Retinal pigment epithelial cell (primary cell): ENCODE results near the gene GKN1.
A peak's percentile ranks its signal among the peaks of the same experiment; 100 is the strongest.

Experiments used
- DNase-seq: peaks from one replicate; pipeline ENCODE4 v3.0.0-alpha.2; 2010; ENCODE audit warnings: low read depth
- H3K4me3 ChIP-seq: 2 replicates; pipeline ENCODE4 v1.5.1; 2011; ENCODE audit warnings: mild to moderate bottlenecking, low read length, control low read depth, moderate library complexity
- CTCF ChIP-seq: conservative IDR thresholded peaks from 2 replicates; pipeline ENCODE4 v1.5.1; 2011; ENCODE audit warnings: low read depth, low read length, control low read depth, inconsistent platforms

GKN1 gene

GRCh38 chr2:68974251-68974650 is at the start of gene GKN1:
GKN1 (plus strand) TSS chr2:68974636; CDS start chr2:68974678, 42 bp downstream.
- H3K4me3 ChIP-seq: no peak within 1 kb of the TSS
- no peak for DNase-seq
- TF ChIP-seq CTCF: no peak

DNA sequence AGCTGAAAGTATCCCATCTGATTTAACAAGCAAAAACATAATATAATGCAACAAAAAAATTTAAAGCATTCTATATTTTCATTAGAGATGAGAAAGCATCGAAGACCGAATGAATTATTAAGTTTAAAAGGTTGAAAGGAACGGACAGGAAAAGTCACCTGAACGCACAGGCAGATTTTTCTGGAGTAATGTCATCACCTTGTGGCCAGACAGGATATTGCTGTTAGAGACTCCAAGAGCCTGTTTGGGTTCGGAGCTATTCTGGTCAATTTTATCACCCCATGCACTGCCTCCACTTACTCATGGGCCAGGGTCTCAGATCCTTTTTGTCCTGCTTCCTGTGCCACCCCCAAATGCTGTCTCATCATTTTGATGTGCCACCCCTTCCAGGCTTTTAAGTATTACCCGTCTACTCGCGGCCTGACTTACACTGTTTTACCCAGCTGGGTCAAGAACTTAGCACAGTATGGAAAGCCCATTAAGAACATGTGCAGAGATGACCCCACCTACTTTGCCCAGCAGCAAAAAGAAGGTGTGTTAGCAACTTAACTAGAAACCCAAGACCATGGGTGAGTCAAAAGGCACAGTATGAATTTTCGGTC is 49.0 kb upstream of the GKN1 start:
- no peak for DNase-seq
- H3K4me3 ChIP-seq: no peak overlapping the region
- peak; percentile 97 for TF ChIP-seq CTCF

GRCh38 chr2:68926796-68927195 is 47.6 kb upstream of the GKN1 start:
- no peak for TF ChIP-seq CTCF
- no peak overlapping the region for H3K4me3 ChIP-seq
- no peak for DNase-seq

GRCh38 chr2:68931149-68931711 is 43.2 kb upstream of the GKN1 start:
- no peak for TF ChIP-seq CTCF
- H3K4me3 ChIP-seq: no peak overlapping the region
- no peak for DNase-seq

DNA sequence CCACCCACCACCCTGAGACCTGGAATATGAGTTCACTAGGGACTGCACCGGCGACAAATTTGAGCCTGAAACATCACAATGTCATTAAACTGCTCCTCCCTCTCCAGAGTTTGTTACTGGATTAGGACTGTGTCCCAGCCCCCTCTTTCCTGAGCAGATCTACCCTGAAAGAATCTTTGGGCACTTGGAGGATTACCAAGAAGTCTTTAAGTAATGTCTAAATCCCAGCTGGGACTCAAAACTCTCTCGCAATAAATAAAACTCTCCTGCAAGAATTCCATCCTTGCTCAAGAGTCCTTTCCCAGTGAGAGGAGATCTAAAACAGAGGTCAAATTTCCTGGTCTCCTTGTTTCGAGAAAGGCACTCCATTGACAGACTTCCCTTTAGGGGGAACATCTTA is 42.6 kb upstream of the GKN1 start:
- no peak overlapping the region for H3K4me3 ChIP-seq
- DNase-seq: peak; percentile 20
- TF ChIP-seq CTCF: no peak

DNA sequence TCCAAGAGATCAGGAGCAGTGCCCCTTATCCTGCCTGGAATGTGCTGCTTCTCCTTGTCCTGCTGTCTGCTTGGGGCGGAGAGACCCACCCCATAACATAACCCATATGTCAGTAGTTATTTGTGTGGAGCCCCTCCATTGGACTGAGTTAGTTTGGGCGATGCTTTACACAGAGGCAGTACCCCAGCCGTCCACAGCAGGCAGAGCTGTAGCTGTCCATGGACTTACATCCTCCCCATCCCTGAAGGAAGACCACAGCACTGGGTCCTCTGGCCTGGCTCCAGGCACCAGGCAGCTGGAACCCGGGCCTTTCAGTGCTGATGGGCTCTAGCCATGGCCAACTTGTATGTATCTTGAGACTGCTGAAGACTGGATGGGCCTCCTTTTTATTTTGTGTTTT is 42.0 kb upstream of the GKN1 start:
- no peak overlapping the region for H3K4me3 ChIP-seq
- TF ChIP-seq CTCF: no peak
- DNase-seq: no peak

GRCh38 chr2:68934021-68934420 is 40.4 kb upstream of the GKN1 start:
- DNase-seq: no peak
- TF ChIP-seq CTCF: no peak
- H3K4me3 ChIP-seq: no peak overlapping the region
